HPDE6-E6E7 (cell line): ENCODE measurements around the gene OR4E1.
"Not testable (repeated sequence)": the region's sequence is repeated elsewhere in the genome, so short reads cannot be mapped to it uniquely, and the experiment has no call there.

Experiments
- DNase-seq: peaks from one replicate; pipeline ENCODE4 v3.0.0; 2011; ENCODE audit warnings: missing footprints; ENCODE audit errors: extremely low spot score

OR4E1 gene

GRCh38 chr14:21653331-21653885 is 20.2 kb downstream of the OR4E1 start, which contains the start of gene OR4E2:
Gene OR4E2, plus strand, starts transcription at chr14:21653835. Its CDS starts 11,248 bp downstream, at chr14:21665083.
- DNase-seq, result no peak

GRCh38 chr14:21652209-21652808 is 21.3 kb downstream of the OR4E1 start:
- no peak for DNase-seq

DNA sequence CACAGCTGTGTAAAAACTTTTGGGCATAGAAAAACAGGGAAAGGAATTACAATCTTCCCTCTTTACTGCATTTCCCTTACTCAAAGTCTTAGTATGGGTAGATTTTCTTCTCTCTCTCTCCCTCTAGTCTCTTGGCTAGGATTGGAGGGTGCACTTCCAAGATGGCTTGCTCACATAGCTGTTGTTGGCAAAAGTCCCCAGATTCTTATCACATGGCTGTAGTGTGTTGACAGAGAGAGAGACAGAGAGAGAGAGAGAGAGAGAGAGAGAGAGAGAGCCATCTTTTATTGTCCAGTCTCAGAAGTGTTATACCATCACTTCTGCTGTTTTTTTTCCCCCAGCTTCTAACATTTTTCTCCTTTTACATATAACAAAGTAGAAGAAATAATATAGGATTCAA is 26.2 kb downstream of the OR4E1 start:
- no peak for DNase-seq

GRCh38 chr14:21643407-21643806 is 30.2 kb downstream of the OR4E1 start:
- no peak for DNase-seq

- no peak for DNase-seq
These were observed 30.9 kb downstream of the OR4E1 start for GRCh38 chr14:21642683-21643082.

- DNase-seq, result no peak
These were observed 38.8 kb downstream of the OR4E1 start, which contains the start of gene OR10G2 for GRCh38 chr14:21634840-21635239. Gene OR10G2, minus strand, starts transcription at chr14:21634940. Its CDS starts 98 bp downstream, at chr14:21634842.

GRCh38 chr14:21631084-21631483 is 42.5 kb downstream of the OR4E1 start:
- DNase-seq, result peak; percentile 17

- DNase-seq, result not testable (repeated sequence)
These were observed 43.1 kb downstream of the OR4E1 start for GRCh38 chr14:21630503-21630902.

GRCh38 chr14:21626491-21627230 is 47.0 kb downstream of the OR4E1 start:
- no peak for DNase-seq
